Gastrocnemius medialis (tissue), 4 donors: ENCODE measurements around the gene DNAL4.

Experiments used
- CTCF ChIP-seq, 5 experiments: fragments of 450-650 bp in 3 of 5; fragments of 200-600 bp in 2 of 5; sonication (generic) in 2 of 5; IDR thresholded peaks in 4 of 5; conservative IDR thresholded peaks in 1 of 5; 1 replicate in 4 of 5; 2 replicates in 1 of 5; pipeline ENCODE4 v1.5.1; 2016 to 2019; ENCODE audit warnings: antibody characterized with exemption in 5 of 5, mild to moderate bottlenecking in 3 of 5, moderate library complexity in 3 of 5
- POLR2A ChIP-seq, 2 donors: fragments of 450-650 bp; IDR thresholded peaks; one replicate each; pipeline ENCODE4 v1.6.1; 2017; ENCODE audit warnings: antibody characterized with exemption in 2 of 2, mild to moderate bottlenecking in 2 of 2, moderate library complexity in 2 of 2

GRCh38 chr22:38753948-38754750 lies 39.8 kb downstream of the DNAL4 start:
- TF ChIP-seq POLR2A (IDR thresholded peaks at IDR 0.05) (peak in 1 of 2 donors; percentile 4), CTCF (IDR thresholded peaks at IDR 0.05 in 4 of 5, conservative IDR thresholded peaks at IDR 0.05 in 1 of 5) (no peak)
